HG02885 (cell line): ENCODE data around the gene FGFBP3.
"Not testable (repeated sequence)": the region's sequence is repeated elsewhere in the genome, so short reads cannot be mapped to it uniquely, and the experiment has no call there.

Experiments
- ATAC-seq: cut with Tn5 transposase; IDR thresholded peaks from one replicate; pipeline ENCODE4 v1.9.1; 2021; ENCODE audit warnings: mild to moderate bottlenecking; ENCODE audit not compliant: unreplicated experiment, poor library complexity

The FGFBP3 gene

GRCh38 chr10:91907033-91907594, 2.2 kb downstream of the FGFBP3 start:
- no peak for ATAC-seq

DNA sequence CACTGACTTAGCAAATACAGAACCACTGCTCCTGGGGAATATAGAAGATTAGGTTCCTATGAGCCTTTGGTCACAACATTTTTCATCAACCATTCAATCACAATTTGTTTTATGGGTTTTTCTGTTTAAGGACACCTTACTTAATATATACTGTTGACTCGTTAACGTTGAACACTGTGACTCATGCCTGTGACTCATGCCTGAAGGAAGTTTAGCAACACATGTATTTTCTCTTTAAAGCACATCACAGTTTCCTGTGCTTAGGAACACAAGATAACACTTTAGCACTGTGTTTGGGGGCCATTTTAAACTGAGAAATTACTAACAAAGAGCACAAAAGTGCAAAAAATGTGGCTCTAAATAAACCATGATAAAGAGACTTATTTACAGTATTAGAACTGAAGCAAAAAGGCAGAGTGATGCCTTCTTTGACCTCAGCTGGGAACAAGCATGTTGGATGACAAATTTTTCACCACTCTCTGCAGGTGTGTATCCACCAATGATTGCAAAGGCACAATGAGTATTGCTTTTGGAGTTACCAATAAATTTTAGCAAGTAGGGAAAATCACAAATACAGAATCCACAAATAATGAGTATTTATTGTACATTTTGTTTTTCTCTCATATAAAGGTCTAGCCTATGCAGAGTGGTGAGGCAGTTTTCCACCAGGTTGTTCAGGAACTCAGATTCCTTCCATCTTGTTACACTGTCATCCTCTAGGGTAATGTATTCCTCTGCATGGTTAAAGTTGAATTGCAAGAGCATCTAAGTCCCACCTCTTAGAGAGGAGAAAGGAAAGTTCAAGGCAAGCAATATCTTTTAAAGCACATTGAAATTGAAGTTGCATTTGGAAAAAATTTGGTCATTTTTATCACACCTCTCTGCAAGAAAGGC, 7.3 kb downstream of the FGFBP3 start:
- no peak for ATAC-seq

DNA sequence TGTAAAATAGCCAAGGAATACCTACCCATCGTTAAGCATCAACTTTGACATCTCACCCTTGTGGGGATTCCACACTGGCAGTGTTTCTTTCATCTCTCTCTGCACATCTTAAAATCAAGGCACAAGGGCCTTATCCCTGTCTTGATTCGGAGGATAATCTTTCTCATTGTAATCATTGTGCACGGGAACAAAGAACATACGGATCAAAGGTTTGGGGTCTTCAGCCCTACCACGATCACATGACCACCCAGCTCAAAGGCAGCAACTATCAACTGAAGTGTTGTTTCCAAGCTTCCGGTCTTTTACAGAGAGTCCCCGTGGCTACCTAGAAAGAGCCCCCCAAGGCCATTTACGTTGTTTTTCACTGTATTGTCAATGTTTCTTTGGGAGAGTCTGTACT, 11.9 kb downstream of the FGFBP3 start:
- ATAC-seq: no peak

- ATAC-seq: no peak
These were observed 13.0 kb downstream of the FGFBP3 start for GRCh38 chr10:91896212-91896756.

DNA sequence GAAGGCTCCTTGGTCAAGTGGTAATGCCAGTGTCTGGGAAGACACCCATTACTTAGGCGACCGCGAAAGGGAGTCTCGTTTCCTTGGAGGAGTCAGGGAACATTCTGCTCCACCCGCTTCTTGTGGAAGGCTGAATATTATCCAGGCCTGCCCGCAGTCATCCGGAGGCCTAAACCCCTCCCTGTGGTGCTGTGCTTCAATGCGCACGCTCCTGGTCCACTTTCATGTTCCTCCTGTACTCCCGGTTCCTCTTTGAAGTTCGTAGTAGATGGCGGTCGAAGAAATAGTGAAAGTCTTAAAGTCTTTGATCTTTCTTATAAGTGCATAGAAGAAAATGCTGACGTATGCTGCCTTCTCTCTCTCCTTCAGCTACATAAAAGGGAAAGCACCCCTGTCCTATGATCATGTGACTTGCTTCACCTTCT, 15.0 kb downstream of the FGFBP3 start:
- not testable (repeated sequence) for ATAC-seq

DNA sequence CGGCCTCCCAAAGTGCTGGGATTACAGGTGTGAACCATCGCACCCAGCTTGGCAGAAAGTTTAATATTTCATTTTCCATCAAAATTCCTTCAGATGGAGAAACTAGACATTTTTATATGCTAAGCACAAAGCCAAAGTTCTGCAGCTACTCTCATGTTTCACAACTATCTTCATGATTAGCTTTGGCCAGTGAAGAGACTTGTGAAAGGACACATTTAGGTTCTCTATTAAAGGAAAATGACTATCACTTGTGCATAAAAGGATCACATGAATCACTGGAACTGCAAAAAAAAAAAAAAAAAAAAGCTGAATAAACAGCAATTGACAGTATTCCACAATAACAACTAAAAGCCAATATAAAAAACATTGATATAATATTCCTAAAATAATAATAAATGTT, 16.2 kb downstream of the FGFBP3 start:
- no peak for ATAC-seq

DNA sequence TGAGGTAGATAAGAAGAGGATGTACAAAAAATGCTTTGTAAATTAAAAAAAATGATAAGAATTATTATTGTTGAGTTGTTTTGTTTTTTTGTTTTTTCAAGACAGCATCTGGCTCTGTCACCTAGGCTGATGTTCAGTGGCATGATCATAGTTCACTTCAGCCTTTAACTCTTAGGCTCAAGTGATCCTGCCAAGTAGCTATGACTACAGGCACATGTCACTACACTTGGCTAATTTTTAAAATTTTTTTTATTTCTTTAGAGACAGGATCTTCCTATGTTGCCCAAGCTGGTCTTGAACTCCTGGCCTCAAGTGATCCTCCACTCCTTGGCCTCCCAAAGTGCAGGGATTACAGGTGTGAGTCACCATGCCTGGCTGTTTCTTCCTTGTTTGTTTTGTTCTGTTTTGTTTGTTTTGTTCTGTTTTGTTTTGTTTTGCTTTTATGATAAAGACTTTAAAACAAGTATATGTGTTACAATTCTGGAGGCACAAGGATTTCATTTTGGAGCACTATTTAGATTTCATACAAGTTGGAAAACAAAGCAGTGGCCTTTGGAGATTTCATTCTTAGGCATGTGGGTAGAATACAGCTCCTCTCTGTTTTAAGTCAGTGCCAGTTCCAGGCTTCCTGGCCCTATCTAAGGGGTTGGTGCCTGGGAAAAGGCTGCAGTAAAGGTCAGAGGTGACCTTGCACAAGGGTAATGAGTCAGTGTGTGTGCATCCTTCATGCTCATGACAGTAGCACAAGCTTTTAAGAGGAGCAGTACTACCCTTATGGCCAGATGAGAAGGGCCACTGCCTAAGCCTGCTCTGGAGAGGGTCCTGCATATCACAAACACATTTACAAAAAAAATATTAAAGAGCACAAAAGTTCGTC, 17.9 kb downstream of the FGFBP3 start:
- no peak for ATAC-seq

- peak; percentile 58 for ATAC-seq
These were observed 21.8 kb downstream of the FGFBP3 start for GRCh38 chr10:91887272-91888076.

DNA sequence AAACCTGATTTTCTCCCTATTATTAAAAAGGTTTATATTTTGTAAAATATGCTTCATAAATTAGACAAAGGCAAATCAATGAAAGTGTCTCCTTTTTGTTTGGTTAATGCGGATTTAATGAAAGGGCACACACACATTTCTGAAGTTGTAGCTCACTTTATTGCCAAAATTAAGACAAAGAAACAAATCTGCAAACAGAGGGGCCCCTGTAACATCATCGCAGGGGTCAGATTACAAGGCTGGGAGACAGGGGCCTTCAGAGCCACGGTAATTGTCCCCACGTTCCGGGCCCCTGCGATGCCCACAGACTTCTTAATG, 22.4 kb downstream of the FGFBP3 start:
- no peak for ATAC-seq

DNA sequence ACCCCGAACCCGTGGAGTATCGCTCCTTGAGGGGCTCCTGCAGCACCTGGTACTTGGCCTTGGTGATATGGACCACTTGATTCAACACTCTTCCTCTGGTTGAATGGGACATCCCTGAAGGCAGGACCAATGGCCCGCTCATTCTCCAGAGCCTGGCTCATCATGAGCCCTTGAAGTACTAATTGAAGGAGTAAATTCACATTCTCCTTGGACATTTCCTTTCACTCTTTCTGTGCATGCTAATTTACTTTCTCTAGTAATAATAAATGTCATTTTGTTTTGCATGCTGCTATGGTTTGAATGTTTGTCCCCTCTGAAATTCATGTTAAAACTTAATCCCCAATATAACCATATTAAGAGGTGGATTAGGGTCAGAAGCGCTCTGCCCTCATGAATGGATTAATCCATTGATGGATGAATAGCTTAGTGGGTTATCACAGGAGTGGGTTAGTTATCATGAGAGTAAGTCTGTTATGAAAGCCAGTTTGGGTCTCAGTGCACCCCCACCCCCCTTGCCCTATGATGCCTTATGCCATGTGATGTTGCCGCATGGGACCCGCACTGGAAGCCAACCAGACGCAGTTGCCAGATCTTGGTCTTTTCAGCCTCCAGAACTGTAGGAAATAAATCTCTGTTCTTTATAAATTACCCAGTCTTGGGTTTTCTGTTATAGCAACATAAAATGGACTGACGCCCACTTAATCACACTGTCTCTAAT, 23.8 kb downstream of the FGFBP3 start:
- no peak for ATAC-seq

DNA sequence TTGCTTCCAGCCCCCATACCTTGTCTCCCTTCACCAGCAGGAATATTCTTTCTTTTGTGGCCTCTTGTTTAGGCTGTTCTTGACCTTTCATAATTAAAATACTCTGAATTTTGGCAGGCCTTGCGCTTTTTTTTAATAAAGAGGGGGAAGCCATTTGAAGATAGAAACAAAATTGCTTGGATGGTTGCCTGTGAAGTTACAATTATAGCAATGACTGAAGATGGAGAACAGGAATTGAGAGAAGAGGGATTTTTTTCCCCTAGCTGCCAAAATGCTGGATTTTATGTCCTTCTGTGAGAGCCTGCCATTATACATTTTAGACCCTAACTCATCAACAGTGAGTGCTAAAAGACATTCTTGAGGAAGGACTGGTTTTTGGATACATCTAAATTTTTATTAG, 24.8 kb downstream of the FGFBP3 start:
- ATAC-seq: no peak

DNA sequence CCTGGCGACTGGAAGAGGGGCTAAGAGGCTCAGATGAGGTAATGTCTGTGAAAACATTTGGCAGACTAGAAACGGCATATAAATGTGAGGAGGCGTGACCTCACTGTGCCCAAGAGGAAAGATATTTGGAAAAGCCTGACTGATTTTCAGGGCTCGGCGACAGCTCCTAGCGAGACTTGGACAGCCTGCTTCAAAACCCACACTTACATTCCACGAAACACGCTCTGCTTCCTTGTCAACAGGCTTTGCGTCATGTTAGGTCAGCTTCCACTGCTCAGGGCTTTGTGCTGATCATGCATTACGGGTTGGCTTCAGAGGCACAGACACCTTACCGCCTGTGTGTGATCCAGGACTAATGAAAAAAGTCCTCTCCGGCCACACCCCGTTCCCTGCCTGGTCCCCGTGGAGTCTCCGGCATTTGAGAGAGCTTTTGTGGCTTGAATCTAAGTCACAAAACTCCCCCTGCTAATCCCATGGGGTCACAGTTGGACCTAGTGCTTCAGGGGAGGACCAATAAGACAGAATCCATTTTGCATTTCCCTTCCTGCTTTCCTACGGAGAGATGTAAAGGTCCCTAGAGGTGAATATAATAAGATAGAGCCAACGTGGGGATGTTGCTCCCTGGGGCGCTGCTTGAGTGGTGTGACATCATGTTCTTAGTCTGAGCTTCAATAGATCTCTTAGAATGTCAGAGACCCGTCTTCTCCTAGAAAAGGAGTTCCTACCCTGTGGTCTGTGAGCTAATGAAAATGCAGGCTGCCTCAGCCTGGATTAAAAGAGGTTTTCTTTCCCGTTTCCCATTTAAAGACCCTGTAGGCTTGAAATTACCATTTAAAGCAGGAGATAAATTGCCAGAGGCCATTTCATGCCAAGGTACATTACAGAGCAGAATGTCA, 25.5 kb downstream of the FGFBP3 start:
- no peak for ATAC-seq

DNA sequence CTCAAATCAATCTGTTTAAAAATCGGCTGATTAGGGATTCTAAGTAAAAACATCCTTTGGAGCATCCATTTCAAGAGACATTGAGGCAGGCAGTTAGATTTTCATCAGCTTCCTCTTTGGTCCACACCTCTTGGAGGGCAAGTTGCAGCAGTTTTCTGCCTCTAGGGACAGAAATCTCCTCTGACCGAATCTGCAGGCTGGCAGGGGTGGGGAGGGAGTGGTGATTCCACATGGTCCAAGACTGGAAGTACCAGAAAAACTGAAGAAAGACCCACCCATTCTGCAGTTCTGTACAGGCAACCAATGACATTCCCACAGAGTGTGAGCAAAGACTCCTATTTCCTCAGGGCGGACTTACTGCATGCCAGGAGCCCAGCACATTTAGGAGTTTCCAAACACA, 29.0 kb downstream of the FGFBP3 start:
- ATAC-seq: no peak

DNA sequence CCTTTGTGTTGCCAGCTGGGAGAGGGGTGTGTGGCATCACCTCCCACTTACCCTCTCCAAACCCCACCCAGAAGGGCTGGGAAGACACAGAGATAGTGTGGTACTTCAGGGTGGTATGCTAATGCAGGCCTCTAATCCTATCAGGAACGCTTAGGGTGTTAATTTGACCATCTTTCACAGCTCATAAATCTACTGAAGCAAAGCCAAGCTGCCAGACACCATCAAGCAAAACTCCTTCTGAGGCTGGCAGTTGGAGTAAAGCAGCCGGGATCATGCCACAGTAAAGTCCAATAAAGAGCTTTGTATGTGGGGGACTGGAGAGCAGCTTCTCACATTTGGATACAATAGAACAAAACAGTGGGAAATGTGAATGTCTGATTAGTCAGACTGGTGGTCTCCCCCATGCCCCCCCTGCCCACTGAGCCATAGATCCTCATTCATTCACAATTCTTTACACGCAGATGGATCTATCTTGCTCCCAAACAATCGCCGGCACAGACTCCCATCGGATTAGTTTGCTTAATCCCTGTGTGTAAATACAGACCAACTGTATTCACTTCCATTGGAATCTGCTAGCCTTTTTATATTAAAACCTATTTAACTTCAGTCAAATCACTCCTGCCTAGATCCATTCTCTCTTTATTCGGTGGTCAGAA, 29.6 kb downstream of the FGFBP3 start:
- no peak for ATAC-seq

GRCh38 chr10:91875779-91876178, 33.5 kb downstream of the FGFBP3 start:
- no peak for ATAC-seq

GRCh38 chr10:91875156-91875555, 34.1 kb downstream of the FGFBP3 start:
- ATAC-seq: no peak

GRCh38 chr10:91865562-91866081, 43.7 kb downstream of the FGFBP3 start:
- ATAC-seq: no peak

GRCh38 chr10:91864744-91865143, 44.5 kb downstream of the FGFBP3 start:
- ATAC-seq: no peak
